Lung (tissue), 12 donors: ENCODE measurements around the gene PSMA7. TPM values are rescaled to one million over a fixed set of nuclear protein-coding genes. Genes with fewer than 3 reads are reported as not detected.

ENCODE experiments used
- ATAC-seq: fragments of 200-7000 bp; cut with Tn5 transposase; one replicate; pipeline ENCODE4 v1.9.1; 2020; ENCODE audit warnings: moderate number of reproducible peaks; ENCODE audit not compliant: insufficient read depth, low FRiP score
- DNase-seq, 3 donors: peaks; one replicate each; pipeline ENCODE4 v3.0.0-alpha.2; 2013 to 2017
- H3K27ac ChIP-seq, 2 donors: one replicate each; pipeline ENCODE4 v1.5.1; 2013; ENCODE audit warnings: mild to moderate bottlenecking in 2 of 2, moderate library complexity in 2 of 2, control low read depth in 1 of 2, inconsistent platforms in 1 of 2, low read depth in 1 of 2, low read length in 1 of 2
- H3K27me3 ChIP-seq, 3 donors: one replicate each; pipeline ENCODE4 v1.5.1; 2013; ENCODE audit warnings: low read length in 2 of 3; ENCODE audit not compliant: control insufficient read depth in 3 of 3, insufficient read depth in 3 of 3
- H3K36me3 ChIP-seq, 4 donors: one replicate each; pipeline ENCODE4 v1.5.1; 2013; ENCODE audit warnings: low read length in 4 of 4, mild to moderate bottlenecking in 1 of 4, moderate library complexity in 1 of 4; ENCODE audit not compliant: control insufficient read depth in 4 of 4, insufficient read depth in 4 of 4
- H3K4me1 ChIP-seq, 5 donors: one replicate each; pipeline ENCODE4 v1.5.1; 2013; ENCODE audit warnings: low read length in 5 of 5, mild to moderate bottlenecking in 2 of 5, moderate library complexity in 1 of 5; ENCODE audit not compliant: control insufficient read depth in 5 of 5, insufficient read depth in 5 of 5
- H3K4me3 ChIP-seq: one replicate; pipeline ENCODE4 v1.5.1; 2013; ENCODE audit warnings: mild to moderate bottlenecking, control low read depth, moderate library complexity
- H3K9ac ChIP-seq, 2 donors: one replicate each; pipeline ENCODE4 v1.5.1; 2013; ENCODE audit warnings: low read length in 2 of 2, control low read depth in 1 of 2; ENCODE audit not compliant: insufficient read depth in 1 of 2
- H3K9me3 ChIP-seq, 4 donors: one replicate each; pipeline ENCODE4 v1.5.1; 2013; ENCODE audit warnings: low read length in 3 of 4, mild to moderate bottlenecking in 1 of 4, moderate library complexity in 1 of 4; ENCODE audit not compliant: control insufficient read depth in 4 of 4, insufficient read depth in 3 of 4
- WGBS, 2 donors: extraction: QIAGEN DNeasy Blood & Tissue Kit; methylation state at CpG; one replicate each; pipeline ENCODE4 v1.1.7; 2013; 5-methylcytosine and 5-hydroxymethylcytosine counted together
- polyA plus RNA-seq, 2 donors: library from polyadenylated mRNA; stranded (reverse); fragments of 200-250 nt; gene quantifications; one replicate each; pipeline ENCODE4 v1.2.1, GENCODE V29; 2013
- total RNA-seq, 2 donors: library from RNA; depleted of rRNA in 1 of 2; stranded (reverse); fragments of >200 nt in 1 of 2; gene quantifications; one replicate each; pipeline ENCODE4 v1.2.1, GENCODE V29; 2014 to 2021
- TF ChIP-seq, protein P1 (sequence below): IDR thresholded peaks from 2 replicates; pipeline ENCODE4 v1.5.1; 2012; ENCODE audit warnings: mild to moderate bottlenecking; ENCODE audit errors: control extremely low read depth, extremely low read depth
- donor health status: control.
- donor health status: control.
- donor health status: Bipolar disorder and iron deficiency.
- donor health status: healthy.
- donor health status: DM: yes; HTN: yes; CAD: no.

The PSMA7 gene
- total and polyA plus RNA-seq, 4 donors: 100 to 478 (median 258) TPM

DNA sequence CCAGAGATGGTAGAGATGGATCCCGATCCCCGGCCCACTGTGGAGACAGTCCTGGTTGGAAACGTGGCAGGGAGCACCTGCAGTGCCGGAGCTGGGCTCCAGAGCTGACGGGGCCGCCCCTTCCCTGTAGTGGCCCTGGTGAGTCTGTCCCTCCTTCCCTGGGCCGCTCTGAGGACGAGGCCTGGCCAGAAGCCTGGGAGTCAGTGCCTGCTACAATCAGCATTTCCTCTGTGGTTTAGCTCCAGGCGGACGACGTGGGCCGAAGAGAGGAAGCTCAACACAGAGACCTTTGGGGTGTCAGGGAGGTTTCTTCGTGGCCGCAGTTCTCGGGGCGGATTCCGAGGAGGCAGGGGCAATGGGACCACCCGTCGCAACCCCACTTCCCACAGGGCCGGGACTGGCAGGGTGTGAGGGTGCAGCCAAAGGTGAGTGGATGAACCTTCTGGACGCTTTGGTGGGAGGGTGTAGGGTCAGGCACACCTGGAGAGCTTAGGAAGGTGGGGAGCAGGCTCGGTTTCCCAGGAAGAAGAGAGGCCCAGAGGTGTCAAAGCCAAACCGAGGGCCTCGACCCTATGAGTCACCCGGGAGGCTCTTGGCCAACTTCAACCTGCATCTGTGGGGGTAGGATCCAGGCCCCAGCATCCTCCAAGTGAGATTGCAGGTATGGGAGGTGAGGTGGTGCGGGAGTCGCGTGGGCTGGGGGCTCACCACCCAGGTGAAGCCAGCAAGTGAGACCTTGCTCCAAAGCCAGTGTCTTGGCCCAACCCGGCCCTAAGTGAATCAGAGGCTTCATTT, 9.9 kb downstream of the PSMA7 start:
- no peaks in the 10 kb centered on the region for H3K27me3 ChIP-seq
- no peak for ATAC-seq
- H3K4me1 ChIP-seq: peaks cover 0 to 13% (median 0%) of the 10 kb centered on the region in 5 donors
- no peak for DNase-seq
- 57 to 65% methylated on average over 28 to 29 of the region's 29 CpGs for WGBS, 2 donors
- TF ChIP-seq, protein P1, sequence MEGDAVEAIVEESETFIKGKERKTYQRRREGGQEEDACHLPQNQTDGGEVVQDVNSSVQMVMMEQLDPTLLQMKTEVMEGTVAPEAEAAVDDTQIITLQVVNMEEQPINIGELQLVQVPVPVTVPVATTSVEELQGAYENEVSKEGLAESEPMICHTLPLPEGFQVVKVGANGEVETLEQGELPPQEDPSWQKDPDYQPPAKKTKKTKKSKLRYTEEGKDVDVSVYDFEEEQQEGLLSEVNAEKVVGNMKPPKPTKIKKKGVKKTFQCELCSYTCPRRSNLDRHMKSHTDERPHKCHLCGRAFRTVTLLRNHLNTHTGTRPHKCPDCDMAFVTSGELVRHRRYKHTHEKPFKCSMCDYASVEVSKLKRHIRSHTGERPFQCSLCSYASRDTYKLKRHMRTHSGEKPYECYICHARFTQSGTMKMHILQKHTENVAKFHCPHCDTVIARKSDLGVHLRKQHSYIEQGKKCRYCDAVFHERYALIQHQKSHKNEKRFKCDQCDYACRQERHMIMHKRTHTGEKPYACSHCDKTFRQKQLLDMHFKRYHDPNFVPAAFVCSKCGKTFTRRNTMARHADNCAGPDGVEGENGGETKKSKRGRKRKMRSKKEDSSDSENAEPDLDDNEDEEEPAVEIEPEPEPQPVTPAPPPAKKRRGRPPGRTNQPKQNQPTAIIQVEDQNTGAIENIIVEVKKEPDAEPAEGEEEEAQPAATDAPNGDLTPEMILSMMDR: no peak
- H3K9ac ChIP-seq: no peak overlapping the region
- H3K36me3 ChIP-seq: peaks cover 24 to 78% (median 65%) of the 10 kb centered on the region in 4 donors
- no peak overlapping the region for H3K4me3 ChIP-seq
- peak overlapping the region; percentile 12 to 73 for H3K27ac ChIP-seq
- no peaks in the 10 kb centered on the region for H3K9me3 ChIP-seq

DNA sequence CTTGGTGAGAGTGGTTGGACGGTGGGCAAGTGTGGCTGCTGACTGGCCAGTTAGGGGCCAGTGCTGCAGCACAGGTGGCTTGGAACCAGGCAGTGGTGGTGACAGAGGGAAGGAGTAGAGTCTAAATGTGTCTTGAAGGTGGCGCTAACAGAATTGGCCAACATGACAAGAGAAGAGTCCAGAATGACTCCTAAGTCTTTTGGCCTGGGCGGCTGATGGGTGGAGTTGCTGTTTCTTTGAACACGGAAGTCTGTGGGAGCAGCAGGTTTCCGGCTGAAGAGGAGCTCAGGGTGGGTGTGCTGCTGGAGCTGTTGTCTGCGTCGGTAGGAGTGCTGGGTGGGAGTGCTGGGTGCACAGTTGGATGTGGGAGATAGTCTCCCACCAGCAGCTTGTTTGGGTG, 10.8 kb downstream of the PSMA7 start:
- H3K9ac ChIP-seq: no peak overlapping the region
- H3K4me1 ChIP-seq: peaks cover 0 to 13% (median 0%) of the 10 kb centered on the region in 5 donors
- ATAC-seq: no peak
- H3K4me3 ChIP-seq: no peak overlapping the region
- H3K36me3 ChIP-seq: peaks cover 25 to 78% (median 63%) of the 10 kb centered on the region in 4 donors
- H3K9me3 ChIP-seq: no peaks in the 10 kb centered on the region
- WGBS, 2 donors: 83% methylated on average over 7 of the region's 7 CpGs
- TF ChIP-seq, protein P1: no peak
- no peaks in the 10 kb centered on the region for H3K27me3 ChIP-seq
- DNase-seq: no peak
- H3K27ac ChIP-seq: peak overlapping the region; percentile 43 to 73

DNA sequence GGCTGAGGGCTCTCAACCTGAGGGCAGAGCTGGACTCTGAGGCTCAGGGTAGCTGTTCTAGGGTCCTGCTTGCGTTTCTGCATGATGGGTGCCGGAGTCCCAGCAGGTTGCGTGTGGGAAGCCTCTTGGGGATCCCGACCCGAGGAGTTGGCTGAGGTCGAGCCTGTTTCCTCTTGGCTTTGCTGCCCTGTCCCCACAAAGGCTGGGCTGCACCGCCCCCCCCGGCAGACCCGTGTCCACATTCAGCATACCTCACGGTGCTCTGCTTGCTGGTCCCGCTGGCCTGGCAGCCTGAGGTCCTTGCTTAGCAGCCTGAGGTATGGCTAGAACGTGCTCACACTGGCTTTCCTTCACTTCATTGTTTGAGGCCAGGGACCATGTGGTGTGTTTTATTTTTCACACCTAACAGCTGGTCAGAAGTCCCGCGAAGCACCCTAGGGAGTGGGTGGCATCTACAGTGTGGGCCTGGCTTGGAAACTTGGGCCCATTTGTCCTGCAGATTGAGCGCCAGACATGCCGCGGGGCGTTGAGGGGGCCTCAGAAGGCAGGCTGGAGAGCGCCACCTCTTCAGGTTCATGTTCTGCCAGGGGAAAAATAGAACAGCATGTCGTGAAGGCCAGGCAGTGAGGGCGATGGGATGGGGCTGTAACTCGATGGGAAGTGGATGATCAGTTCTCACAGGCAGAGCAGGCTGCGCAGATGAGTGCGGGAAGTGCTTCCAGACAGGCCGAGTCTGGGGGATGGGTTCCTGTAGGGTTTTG, 11.5 kb downstream of the PSMA7 start:
- Histone ChIP-seq H3K27ac (peak overlapping the region; percentile 43 to 54), H3K4me3 (no peak overlapping the region), H3K9me3 (no peaks in the 10 kb centered on the region), H3K9ac (no peak overlapping the region), H3K27me3 (no peaks in the 10 kb centered on the region), H3K36me3 (peaks cover 19 to 76% (median 63%) of the 10 kb centered on the region in 4 donors), H3K4me1 (peaks cover 0 to 13% (median 0%) of the 10 kb centered on the region in 5 donors)
- WGBS, 2 donors: 92 to 93% methylated on average over 25 of the region's 25 CpGs
- TF ChIP-seq, protein P1: no peak
- ATAC-seq (no peak), DNase-seq (no peak)
